ENCODE results near the gene KCNMB3.

DNA sequence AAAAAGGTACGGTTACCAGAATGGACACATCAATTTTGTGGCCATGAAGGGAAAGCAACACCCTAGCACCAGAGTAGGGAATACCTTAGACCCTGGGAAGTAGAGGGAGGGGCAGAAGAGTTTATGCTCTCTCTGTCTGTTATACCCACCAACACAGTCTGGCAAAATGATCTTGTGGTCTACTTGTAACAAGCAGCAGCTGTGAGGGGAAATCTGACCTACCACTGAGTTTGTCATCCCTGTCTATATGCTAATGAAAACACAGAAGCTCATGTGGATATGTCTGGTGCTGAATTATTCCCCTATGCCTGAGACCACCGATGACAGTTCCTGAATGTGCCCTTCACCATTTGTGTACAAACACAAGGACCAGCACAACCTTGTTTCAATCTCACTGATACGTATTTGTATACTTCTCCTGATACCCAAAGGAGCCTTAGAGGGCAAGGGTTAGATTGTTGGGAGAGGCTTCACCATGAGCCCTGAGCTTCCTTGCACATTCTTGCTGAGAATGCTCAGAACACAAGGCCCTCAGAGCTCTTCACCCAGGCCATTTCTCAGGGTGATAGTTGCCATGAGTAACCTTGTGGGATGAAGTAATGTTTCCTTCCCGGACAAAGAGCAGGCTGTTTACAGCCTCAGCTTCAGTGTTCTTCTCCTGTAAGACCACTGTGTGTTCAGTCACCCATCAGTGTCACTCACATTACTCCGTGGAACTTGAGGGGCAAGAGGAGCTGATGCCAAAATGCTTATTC is 47.2 kb upstream of the KCNMB3 start:
- TF ChIP-seq, protein P1, sequence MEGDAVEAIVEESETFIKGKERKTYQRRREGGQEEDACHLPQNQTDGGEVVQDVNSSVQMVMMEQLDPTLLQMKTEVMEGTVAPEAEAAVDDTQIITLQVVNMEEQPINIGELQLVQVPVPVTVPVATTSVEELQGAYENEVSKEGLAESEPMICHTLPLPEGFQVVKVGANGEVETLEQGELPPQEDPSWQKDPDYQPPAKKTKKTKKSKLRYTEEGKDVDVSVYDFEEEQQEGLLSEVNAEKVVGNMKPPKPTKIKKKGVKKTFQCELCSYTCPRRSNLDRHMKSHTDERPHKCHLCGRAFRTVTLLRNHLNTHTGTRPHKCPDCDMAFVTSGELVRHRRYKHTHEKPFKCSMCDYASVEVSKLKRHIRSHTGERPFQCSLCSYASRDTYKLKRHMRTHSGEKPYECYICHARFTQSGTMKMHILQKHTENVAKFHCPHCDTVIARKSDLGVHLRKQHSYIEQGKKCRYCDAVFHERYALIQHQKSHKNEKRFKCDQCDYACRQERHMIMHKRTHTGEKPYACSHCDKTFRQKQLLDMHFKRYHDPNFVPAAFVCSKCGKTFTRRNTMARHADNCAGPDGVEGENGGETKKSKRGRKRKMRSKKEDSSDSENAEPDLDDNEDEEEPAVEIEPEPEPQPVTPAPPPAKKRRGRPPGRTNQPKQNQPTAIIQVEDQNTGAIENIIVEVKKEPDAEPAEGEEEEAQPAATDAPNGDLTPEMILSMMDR (IDR thresholded peaks at IDR 0.05; ENCODE audit: insufficient read depth, low read depth, low read length): no peak
- no peak for TF ChIP-seq EZH2 (IDR thresholded peaks at IDR 0.05; ENCODE audit: insufficient read depth, low read length)

Measured in astrocyte (in vitro differentiated cells and primary cell).